Measurements from ENCODE around the gene CACNA1B.

DNA sequence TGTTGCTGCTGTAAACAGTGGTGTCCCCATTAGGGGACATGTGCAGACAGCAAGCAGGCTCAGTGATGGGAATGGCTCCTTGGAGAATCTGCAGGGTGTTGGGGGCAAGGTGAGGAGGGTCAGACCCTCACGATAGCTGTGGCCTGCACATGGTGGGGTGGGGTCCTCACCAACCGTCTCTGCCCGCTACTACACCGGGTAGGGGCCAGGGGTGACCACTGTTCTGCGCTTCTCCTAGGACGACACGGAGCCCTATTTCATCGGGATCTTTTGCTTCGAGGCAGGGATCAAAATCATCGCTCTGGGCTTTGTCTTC, 4.9 kb downstream of the CACNA1B start:
- TF ChIP-seq ZBTB7A (IDR thresholded peaks at IDR 0.05; ENCODE audit: low read depth) (no peak), TCF12 (IDR thresholded peaks at IDR 0.05; ENCODE audit: low read depth) (no peak), CEBPB (IDR thresholded peaks at IDR 0.05) (no peak), FOXM1 (IDR thresholded peaks at IDR 0.05; ENCODE audit: borderline replicate concordance, low read depth) (no peak), CREB1 (IDR thresholded peaks at IDR 0.05; ENCODE audit: low read depth) (no peak), TAF1 (IDR thresholded peaks at IDR 0.05; ENCODE audit: low read depth) (no peak)
- TF ChIP-seq, protein P1, sequence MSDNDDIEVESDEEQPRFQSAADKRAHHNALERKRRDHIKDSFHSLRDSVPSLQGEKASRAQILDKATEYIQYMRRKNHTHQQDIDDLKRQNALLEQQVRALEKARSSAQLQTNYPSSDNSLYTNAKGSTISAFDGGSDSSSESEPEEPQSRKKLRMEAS (IDR thresholded peaks at IDR 0.05) = no peak

All from Ishikawa (cell line).